HG03280 (cell line): ENCODE data around the gene CPZ.

Experiments
- ATAC-seq: cut with Tn5 transposase; IDR thresholded peaks from one replicate; pipeline ENCODE4 v1.9.1; 2021; ENCODE audit warnings: mild to moderate bottlenecking, moderate library complexity; ENCODE audit not compliant: unreplicated experiment

Gene CPZ

DNA sequence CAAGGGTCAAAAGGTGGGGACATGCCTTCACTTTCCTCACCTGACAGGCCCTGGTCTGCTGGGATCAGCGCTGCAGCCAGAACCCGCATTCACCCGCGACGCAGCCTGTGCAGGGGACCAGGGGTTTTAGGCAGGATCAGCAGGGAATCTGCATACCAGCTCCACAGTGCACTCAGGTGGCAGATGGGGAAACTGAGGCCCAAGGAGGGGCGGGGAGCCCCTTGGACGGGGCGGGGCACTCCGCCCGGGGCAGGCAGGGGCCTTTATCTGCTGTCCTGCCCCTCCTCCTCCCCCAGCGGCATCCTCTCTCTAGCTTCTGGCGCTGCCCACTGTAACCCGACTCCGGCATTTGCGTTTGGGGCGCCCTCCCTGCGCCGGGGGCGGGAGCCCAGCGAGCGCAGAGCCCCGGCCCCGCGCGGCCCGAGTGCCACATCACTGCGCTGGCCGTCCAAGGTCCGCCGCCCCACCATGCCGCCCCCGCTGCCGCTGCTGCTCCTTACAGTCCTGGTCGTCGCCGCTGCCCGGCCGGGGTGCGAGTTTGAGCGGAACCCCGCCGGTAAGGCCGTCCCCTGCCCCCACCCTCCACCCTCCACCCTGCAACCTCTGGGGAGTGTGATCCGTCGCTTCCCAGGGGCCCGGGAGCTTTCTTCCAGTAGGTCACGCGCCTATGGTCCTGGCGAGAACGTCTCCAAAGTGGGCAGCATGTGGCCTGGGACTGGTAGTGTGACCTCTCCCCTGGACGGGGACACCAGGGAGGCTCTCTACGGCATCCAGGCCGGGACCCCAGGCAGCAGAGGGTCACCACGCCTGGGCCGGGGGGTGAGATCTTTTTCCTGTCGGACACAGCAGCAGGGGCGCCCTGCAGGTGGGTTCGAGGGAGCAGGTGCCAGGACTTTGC, at the start of gene CPZ:
TSS of gene CPZ (plus strand) at position 400 of the 898 bp plus-strand sequence. CDS start at position 469, 69 bp downstream.
- ATAC-seq = no peak

DNA sequence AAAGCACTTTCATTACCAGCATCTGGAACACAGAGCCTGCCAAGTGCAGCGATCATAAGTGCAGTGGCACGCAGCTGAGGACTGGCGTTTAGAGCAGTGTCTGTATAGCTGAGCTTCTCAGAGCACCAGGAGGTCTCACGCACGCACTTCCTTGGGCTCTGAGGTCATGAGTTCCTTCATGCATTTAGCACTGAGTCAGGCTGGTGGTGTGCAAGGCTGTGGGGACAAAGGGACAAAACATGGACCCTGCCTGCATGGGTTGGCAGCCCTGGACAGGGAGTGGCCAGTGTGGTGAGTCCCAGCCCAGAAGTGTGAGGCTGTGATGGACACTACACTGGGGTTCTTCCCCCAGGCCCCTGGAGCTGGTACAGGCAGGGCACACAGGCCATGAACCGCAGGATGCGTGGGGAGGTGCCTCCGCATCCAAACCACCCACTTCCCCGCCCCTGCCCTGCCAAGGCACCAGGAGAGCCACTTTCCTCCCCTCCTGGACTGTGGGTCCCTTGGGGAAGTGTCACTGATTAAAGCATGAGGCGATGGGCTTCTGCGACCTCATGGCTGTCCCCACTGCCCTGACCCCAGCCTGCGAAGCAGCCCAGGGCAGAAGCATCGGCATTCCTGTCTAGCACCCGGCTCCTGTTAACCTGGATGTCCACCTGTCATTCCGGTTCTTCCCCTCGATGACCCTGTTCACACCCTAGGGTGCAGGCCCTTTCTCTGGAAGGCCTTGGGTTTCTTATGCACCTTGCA, 49.6 kb upstream of the CPZ start:
- ATAC-seq = no peak

DNA sequence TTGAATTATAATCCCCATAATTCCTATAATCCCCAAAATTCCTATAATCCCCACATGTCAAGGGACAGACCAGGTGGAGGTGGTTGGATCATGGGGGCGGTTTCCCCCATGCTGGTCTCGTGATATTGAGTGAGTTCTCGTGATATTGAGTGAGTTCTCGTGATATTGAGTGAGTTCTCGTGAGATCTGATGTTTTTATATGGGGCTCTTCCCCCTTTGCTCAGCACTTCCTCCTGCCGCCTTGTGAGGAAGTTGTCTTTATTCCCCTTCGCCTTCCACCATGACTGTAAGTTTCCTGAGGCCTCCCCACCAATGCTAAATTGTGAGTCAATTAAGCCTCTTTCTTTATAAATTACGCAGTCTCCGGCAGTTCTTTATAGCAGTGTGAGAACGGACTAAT, 48.9 kb upstream of the CPZ start:
- no peak for ATAC-seq

DNA sequence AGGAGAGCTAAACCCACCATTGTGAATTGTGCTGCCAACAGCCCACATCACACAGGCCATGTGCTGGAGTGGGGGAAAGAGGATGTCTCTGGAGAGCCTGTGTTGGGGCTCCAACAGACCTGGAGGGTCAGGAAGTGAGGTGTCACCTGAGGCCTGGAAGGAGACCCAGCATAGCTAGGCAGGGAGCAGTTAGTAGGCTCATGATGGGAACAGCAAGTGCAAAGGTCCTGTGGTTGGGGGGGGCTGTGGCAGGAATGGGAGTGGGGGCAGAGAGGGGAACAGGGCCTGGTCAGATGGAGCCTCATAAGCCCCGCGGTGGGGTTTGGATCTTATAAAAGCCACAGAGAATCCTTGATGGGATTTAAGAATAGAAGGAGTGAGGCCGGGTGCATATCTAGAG, 48.3 kb upstream of the CPZ start:
- ATAC-seq = no peak

DNA sequence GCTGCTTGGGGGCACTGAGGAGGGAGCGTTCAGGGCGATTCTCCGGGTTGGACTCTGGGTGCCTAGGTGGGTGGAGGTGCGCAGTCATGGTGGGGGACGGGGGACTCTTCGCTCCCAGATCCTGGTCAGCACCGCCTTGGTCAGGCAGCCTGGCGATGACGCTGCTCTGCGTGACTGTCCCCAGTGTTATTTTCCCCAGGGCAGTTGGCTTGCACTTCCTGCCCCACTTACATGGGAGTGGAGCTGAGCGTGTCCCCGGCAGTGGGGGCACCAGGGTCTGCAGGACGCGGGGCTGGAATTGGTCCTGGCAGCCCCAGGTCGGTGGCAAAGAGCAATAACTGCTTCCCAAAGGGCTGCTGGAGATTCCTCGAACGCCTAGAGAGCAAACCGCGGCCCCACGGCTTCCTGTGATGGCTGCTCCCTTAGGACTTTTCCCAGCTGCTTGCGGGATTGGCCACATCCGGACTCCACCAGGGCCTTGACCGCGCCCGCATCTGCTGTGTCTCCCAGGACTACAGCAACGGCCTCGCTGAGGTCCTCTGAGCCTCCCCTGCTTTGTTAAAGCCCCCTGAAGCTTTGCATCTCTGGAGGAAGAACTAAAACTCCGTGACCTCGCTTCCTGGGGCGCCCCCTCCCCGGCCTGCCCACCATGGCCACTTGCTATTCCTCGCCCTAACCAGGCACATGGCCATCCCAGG, 47.7 kb upstream of the CPZ start:
- no peak for ATAC-seq

DNA sequence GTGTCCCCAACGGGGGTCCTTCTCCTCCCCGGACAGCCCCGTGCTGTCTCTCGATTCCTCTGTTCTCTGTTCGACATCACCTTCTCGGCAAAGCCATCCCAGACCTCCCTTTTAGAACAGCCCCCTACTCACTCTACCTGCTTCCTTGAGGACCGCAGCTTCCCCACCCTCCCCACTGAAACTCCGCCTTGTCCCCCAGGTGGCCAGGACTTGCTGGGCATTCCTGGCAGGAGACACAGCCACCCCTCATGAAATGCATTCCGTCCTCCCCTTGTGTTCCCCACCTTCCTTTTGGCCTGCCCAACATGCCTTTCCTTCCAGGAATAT, 47.2 kb upstream of the CPZ start:
- ATAC-seq = no peak

DNA sequence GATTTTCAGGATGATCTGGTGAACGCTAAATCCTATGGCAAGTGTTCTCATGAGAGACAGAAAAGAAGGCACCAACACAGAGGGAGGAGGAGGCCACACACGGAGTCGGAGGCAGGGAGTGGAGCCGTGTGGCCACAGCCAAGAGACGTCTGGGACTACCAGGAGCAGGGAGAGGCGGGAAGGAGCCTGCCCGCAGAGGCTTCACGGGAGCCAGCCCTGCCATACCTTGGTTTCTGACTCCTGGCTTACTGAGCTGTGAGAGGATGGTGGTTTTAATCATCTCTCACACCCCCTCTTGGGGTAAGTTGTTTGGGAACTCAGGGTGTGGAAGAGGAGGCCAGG, 45.8 kb upstream of the CPZ start:
- ATAC-seq = no peak

DNA sequence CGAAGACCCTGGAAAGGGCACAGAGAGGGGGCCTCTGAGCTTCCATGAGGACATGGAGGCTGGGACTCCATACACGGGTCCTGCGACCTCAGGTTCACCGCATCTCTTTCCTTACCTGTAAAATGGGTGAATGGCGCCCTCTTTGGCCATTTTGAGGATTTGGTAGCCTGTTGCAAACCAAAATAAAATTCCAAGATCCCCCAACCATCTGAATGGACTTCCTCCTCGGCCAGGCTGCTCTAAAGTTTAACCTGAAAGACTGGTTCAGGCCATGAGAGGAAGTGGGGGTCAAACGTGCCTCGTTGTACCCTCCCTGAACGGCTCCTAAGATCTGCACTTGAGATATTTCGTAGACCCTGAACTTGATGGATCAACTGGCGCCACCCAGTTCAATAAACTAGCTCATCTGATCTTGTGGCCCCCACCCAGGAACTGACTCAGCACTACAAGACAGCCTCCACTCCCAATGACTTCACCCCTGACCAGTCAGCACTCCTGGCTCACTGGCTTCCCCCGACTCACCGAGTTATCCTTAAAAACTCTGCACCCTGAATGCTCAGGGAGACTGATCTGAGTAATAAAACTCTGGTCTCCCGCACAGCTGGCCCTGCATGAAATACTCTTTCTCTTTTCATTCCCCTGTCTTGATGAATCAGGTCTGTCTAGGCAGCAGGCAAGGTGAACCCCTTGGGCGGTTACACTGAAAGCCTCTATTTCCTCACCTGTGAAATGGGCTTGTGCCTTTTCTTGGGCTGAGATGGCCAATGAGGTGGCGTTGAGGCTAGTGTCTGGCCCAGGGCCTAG, 45.3 kb upstream of the CPZ start:
- no peak for ATAC-seq

DNA sequence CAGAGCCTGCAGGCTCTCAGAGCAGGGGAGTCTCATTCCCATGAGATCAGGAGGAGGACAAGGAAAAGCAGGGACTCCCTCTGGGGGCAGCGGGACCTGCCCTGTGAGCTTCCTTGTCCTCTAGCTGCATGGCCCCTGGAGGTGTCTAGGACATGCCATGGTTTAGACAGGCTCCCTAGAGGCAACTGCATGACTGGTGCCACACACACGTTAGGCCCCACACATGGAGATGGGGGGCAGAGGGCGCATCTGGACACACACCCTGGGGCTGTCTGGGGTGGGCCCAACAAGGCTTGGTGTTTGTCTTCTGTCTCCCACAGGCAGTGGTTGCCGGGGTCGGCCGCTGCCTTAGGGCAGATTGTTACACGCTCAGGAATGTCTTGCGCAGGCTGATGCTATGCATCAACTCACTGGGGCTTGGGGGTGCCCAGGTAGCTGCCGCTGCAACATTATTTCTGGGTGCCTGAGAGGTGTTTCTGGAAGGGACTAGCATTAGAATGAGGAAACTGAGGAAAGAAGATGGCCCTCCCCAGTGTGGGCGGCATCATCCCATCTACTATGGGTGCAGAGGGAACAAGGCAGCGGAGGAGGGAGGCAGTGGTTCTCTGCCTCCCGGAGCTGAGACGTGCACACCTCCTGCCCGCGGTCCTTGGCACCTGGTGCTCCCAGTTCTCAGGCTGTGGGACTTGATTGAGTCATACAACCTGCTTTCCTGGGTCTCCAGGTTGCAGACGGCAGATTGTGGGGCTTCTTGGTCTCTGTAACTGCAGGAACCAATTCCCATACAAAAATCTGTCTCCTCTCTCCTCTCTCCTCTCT, 44.4 kb upstream of the CPZ start:
- ATAC-seq = no peak

DNA sequence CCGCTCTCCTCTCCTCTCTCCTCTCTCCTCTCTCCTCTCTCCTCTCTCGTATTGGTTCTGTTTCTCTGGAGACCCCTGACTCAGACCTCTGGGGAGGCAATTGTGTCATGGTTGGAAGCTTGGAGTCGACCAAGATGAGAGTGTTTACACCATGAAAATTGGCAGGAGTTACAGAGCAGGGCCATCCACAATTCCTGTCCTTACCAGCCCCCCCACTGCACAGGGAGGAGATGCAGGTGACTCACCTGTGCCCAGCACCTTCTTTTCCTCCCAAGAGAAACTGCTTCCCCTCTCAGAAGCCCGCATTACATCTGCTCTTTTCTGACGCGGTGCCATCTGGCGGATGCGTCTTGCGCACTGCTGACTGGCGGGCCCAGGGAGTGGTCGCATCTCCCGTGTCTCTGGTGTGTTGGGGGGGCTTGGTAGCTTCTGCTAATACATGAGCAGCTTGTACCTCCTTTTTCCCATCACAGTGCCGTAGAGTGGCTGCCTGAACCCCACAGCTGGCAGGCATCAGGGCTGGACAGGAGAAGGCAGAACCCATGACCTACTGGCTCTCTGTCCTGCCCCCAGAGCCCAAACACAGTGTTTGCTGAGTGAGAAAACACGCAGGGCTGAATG, 43.7 kb upstream of the CPZ start:
- no peak for ATAC-seq

DNA sequence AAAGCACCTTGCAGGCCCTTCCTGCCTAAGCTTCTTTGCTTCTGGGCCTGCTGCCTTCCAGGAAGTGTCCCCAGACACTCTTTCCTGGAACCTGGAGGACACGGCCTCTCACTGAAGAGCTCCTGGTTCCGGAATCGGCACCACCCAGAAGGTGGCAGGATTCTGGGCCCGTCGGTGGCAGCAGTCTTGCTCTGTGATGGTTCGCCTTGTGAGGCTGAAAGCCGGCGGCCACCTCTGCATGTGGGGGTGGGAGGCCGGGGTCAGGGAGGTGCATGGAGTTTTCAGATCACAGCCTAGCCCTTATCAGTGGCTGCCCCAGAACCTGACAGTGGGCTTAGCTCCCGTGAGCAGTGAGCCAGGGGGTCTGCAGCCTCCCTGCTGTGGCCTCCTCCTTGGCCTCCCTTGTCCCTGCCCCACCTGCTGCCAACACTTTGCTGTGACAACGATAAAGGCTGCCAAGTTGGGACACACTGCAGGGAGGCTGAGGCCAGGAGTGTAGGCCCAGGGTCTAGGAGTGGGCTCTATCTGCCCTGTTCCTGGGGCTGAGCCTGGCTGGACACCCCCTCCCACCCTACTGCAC, 43.1 kb upstream of the CPZ start:
- no peak for ATAC-seq

DNA sequence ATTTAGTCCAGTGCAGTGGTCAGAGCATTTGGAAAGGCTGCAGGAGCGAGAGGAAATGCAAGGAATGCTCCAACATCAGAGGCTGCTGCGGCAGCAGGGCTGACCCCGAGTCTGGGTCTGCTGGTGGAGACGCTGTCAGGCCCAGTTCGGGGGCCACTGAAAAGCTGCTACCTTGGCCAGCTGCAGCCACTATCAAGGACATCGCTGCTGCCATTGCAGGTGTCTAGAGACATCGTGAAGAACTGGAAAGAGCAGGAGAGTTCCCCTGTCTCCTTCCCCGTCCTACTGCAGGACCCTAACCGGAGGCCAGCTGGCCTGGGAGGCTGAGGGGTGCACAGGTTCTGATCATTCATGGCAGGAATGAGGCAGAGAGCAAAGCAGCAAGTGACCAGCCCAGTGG, 41.9 kb upstream of the CPZ start:
- ATAC-seq = no peak

DNA sequence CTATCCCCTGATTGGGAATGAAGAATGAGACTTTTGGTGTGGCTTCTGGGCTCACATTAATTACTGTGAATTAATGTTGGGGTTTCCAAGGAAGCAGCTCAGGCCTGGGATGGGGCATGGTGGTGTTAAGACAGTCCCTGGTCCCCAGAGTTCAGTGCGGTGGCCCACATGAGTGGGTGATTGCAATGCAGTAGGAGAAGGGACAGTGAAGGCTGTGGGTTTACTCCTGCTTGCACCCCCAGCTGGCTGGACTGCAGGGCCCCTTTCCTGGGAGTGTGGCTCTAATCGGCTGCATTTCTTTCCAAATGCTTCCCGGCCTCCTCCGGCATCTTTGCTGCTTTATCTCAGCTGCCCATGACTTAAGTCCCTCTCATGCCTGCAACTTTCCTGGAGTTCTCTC, 40.5 kb upstream of the CPZ start:
- no peak for ATAC-seq

DNA sequence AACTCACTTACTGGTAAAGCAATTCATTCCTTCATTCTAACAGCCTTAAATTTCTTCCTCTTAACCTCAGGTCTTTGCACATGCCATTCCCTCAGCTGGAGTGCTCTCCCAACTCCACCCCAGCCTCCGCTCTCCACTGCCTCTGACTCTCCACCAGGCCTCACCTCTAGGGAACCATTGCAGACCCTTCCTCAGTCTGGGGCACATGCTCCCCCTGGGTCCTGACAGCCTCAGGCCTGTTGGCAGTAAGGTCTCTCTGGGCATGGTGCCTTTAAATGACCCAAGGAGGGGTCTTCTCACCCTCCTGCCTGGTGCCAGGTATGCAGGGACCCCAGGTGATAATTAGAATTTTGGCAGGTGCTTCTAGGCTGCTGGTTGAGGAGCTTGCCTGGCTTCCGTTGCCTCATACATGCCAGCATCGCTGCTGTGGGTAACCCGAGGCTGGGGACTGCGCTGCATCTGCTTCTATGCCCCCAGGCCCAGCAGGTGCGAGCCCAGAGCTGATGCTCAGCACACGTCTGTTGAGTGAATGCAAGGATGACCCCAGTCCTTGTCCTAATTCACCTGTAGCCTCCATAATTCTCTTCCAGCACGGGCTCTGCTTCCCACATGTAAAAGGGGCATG, 39.9 kb upstream of the CPZ start:
- no peak for ATAC-seq

DNA sequence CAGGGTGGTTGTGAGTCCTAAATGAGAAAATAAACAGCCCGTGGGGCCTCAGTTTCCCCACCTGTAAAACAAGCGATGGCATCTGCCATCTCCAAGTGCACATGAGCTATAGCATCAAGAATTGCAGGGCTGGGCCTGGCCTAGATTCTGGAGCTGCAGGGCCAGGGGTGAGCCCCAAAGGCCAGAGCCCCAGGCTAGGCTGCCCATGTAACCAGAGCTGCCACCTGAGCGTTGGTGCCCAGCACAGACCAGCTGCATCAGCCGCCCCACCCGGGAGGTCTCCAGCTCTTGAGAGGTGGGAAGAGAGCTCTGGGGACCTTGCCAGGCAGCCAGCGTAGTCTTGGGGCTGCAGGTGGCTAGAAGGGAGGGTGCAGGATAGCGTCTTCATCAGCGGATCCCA, 39.3 kb upstream of the CPZ start:
- no peak for ATAC-seq

DNA sequence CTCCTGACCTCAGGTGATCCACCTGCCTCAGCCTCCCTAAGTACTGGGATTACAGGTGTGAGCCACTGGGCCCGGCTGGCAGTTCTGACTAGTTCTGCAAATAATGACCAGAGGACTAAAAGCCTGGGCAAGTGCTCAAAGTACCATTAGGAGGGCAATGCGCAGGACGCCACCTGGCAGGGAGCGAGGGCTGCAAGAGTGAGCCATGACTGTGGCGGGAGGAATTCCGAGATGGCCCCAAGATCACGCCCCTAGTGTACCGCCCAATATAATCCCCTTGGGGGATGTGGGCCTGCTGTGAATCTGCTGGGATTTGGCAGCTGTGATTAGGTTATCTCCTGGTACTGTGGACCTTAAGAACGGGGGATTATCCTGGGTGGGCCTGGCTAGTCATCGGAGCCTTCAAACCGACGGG, 38.6 kb upstream of the CPZ start:
- ATAC-seq = no peak

DNA sequence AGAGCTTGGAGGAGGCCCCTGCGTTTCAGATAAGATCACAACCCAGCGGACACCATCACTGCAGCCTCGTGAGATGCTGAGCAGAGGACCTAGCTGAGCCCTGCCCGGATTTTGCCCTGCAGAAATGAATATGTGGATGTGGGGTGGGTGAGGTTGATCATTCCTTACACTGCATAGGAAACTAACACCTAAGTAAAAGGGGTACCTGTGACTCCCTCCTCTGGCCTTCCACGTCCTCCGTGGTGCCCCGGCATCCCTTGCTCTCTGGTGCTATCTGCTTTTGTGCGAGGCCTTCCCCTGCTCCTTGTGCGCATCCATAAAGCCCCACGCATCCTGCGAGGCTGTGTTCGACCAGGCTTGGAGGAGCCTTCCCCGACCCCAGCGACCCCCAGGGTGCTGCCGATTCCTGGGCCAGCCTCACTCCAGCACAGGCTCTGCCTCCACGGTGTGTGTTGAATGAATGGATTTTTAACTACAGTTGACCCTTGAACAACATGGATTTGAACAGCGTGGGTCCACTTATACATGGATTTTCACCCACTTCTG, 37.9 kb upstream of the CPZ start:
- no peak for ATAC-seq

DNA sequence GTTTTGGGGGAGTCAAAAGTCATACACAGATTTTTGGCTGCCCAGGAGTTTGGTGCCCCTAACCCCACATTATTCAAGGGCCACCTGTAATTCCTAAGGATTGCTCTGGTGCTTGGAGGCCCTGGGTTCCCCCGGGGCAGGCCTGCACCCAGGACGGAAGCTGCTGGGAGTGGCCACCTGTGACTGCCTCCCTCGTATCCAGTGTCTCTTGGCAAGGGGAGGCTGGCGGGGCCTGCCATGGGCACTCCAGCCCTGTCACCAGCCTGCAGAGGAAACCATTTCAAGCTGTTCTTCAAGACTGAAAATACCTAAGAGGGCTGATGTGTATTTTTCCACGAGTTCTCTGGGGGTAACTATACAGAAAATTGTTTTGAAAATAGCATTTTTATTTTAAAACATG, 36.8 kb upstream of the CPZ start:
- no peak for ATAC-seq
